ENCODE measurements around the gene KMT2C.
"Not testable (repeated sequence)": the region's sequence is repeated elsewhere in the genome, so short reads cannot be mapped to it uniquely, and the experiment has no call there.

GRCh38 chr7:152236306-152236705 is 199.5 kb downstream of the KMT2C start:
- not testable (repeated sequence) for TF ChIP-seq EP300 (IDR thresholded peaks at IDR 0.05; ENCODE audit: borderline replicate concordance in 1 of 2, low read depth in 2 of 2, low read length in 2 of 2); CTCF (IDR thresholded peaks at IDR 0.05; ENCODE audit: control extremely low read depth in 1 of 3, insufficient read depth in 1 of 3, low read depth in 1 of 3, low read length in 3 of 3); ATF3 (IDR thresholded peaks at IDR 0.05; ENCODE audit: insufficient read depth, low read depth, low read length); TAF1 (IDR thresholded peaks at IDR 0.05; ENCODE audit: low read depth, low read length); HDAC6 (IDR thresholded peaks at IDR 0.05; ENCODE audit: low read depth, low read length); USF2 (IDR thresholded peaks at IDR 0.05; ENCODE audit: low read length); EZH2 (IDR thresholded peaks at IDR 0.05; ENCODE audit: low read depth, low read length, severe bottlenecking); RAD21 (IDR thresholded peaks at IDR 0.05 in 1 of 2, conservative IDR thresholded peaks at IDR 0.05 in 1 of 2; ENCODE audit: low read depth in 2 of 2, low read length in 2 of 2); POLR2AphosphoS5 (IDR thresholded peaks at IDR 0.05; ENCODE audit: low read depth, low read length); CBX8 (IDR thresholded peaks at IDR 0.05; ENCODE audit: borderline replicate concordance, low read depth, low read length); SP4 (IDR thresholded peaks at IDR 0.05; ENCODE audit: low read length); RFX5 (IDR thresholded peaks at IDR 0.05; ENCODE audit: borderline replicate concordance, low read depth, low read length); SUZ12 (IDR thresholded peaks at IDR 0.05; ENCODE audit: low read length)

Measured in H1 (cell line).